HUES64 (cell line): ENCODE results near the gene FAM110C. TPM values are rescaled to one million over a fixed set of nuclear protein-coding genes. Genes with fewer than 3 reads are reported as not detected.
A peak's percentile ranks its signal among the peaks of the same experiment; 100 is the strongest.
"Not testable (repeated sequence)": the region's sequence is repeated elsewhere in the genome, so short reads cannot be mapped to it uniquely, and the experiment has no call there.

Experiments
- H3K27ac ChIP-seq: 2 replicates; pipeline ENCODE4 v1.7.0; 2013; ENCODE audit warnings: low read depth, low read length, inconsistent platforms
- H3K27me3 ChIP-seq: 2 replicates; pipeline ENCODE4 v1.6.1; 2013; ENCODE audit warnings: mild to moderate bottlenecking, low read length; ENCODE audit not compliant: insufficient read depth
- H3K36me3 ChIP-seq: 2 replicates; pipeline ENCODE4 v1.6.1; 2013; ENCODE audit warnings: mild to moderate bottlenecking, low read length; ENCODE audit not compliant: insufficient read depth
- H3K4me1 ChIP-seq: 2 replicates; pipeline ENCODE4 v1.6.1; 2013; ENCODE audit warnings: mild to moderate bottlenecking, low read length, moderate library complexity; ENCODE audit not compliant: insufficient read depth
- H3K4me3 ChIP-seq: 2 replicates; pipeline ENCODE4 v1.5.1; 2013; ENCODE audit warnings: mild to moderate bottlenecking, low read length, moderate library complexity
- H3K9ac ChIP-seq: 2 replicates; pipeline ENCODE4 v1.6.1; 2013; ENCODE audit warnings: mild to moderate bottlenecking, low read depth, low read length
- H3K9me3 ChIP-seq: 2 replicates; pipeline ENCODE4 v1.6.1; 2013; ENCODE audit warnings: low read depth, low read length; ENCODE audit not compliant: insufficient read depth
- WGBS: fragments of 150-250, 120-280 bp; methylation state at CpG from one replicate; pipeline ENCODE4 v1.1.7; 2013; ENCODE audit warnings: missing lambda C conversion rate; 5-methylcytosine and 5-hydroxymethylcytosine counted together
- polyA plus RNA-seq, 2 experiments: library from polyadenylated mRNA; stranded (reverse); fragments of 50-300 nt; gene quantifications; one replicate each; pipeline ENCODE4 v1.2.3, GENCODE V29; 2013

FAM110C gene
- polyA plus RNA-seq (2013, experiment 1 of 2): 3.5 TPM
- 2.7 TPM for polyA plus RNA-seq (2013, experiment 2 of 2)

GRCh38 chr2:46471-47345 lies at the start of gene FAM110C:
Gene FAM110C, minus strand, starts transcription at chr2:46505. Its CDS starts 120 bp downstream, at chr2:46385.
- H3K27me3 ChIP-seq: peaks cover 54% of the 10 kb centered on the region

GRCh38 chr2:92326-92725 lies 46.0 kb upstream of the FAM110C start:
- H3K4me1 ChIP-seq: no peaks in the 10 kb centered on the region
- H3K27me3 ChIP-seq: no peaks in the 10 kb centered on the region
- H3K9ac ChIP-seq: no peak overlapping the region
- no peak overlapping the region for H3K4me3 ChIP-seq
- H3K9me3 ChIP-seq: no peaks in the 10 kb centered on the region
- WGBS: 87% methylated on average over 3 of the region's 3 CpGs
- no peaks in the 10 kb centered on the region for H3K36me3 ChIP-seq
- H3K27ac ChIP-seq: no peak overlapping the region

More at GRCh38 chr2:46471-47345, at the start of gene FAM110C:
- H3K9me3 ChIP-seq: no peaks in the 10 kb centered on the region
- peaks cover 5% of the 10 kb centered on the region for H3K36me3 ChIP-seq
- WGBS: 2% methylated on average over 71 of the region's 75 CpGs
- 0 out of 2 replicates have a peak within 1 kb of the TSS, but pooled peaks have one; percentile 2 for H3K27ac ChIP-seq
- H3K4me1 ChIP-seq: peaks cover 9% of the 10 kb centered on the region; the same call in 1 of the 2 replicates
- peak within 1 kb of the TSS; percentile 77 for H3K4me3 ChIP-seq
- H3K9ac ChIP-seq: peak within 1 kb of the TSS; percentile 43

GRCh38 chr2:90645-91312 lies 44.5 kb upstream of the FAM110C start:
- WGBS: 97% methylated on average over 25 of the region's 25 CpGs
- Histone ChIP-seq H3K9ac (no peak overlapping the region), H3K4me3 (no peak overlapping the region), H3K27me3 (no peaks in the 10 kb centered on the region), H3K27ac (no peak overlapping the region), H3K4me1 (no peaks in the 10 kb centered on the region), H3K9me3 (no peaks in the 10 kb centered on the region), H3K36me3 (no peaks in the 10 kb centered on the region)

GRCh38 chr2:85761-86160 lies 39.5 kb upstream of the FAM110C start:
- Histone ChIP-seq H3K4me3 (no peak overlapping the region), H3K9ac (no peak overlapping the region), H3K27ac (no peak overlapping the region), H3K4me1 (peaks cover 13% of the 10 kb centered on the region), H3K9me3 (no peaks in the 10 kb centered on the region), H3K36me3 (no peaks in the 10 kb centered on the region), H3K27me3 (no peaks in the 10 kb centered on the region)
- 90% methylated on average over 4 of the region's 4 CpGs for WGBS

GRCh38 chr2:84121-84520 lies 37.8 kb upstream of the FAM110C start:
- Histone ChIP-seq H3K4me3 (no peak overlapping the region), H3K27me3 (no peaks in the 10 kb centered on the region), H3K4me1 (peaks cover 25% of the 10 kb centered on the region), H3K9ac (no peak overlapping the region), H3K36me3 (no peaks in the 10 kb centered on the region), H3K9me3 (no peaks in the 10 kb centered on the region), H3K27ac (no peak overlapping the region)
- 92% methylated on average over 2 of the region's 2 CpGs for WGBS

- no peaks in the 10 kb centered on the region for H3K36me3 ChIP-seq
- H3K9ac ChIP-seq: no peak overlapping the region
- peaks cover 25% of the 10 kb centered on the region for H3K4me1 ChIP-seq
- H3K27ac ChIP-seq: no peak overlapping the region
- H3K9me3 ChIP-seq: no peaks in the 10 kb centered on the region
- H3K4me3 ChIP-seq: no peak overlapping the region
- WGBS: 86% methylated on average over 9 of the region's 10 CpGs
- no peaks in the 10 kb centered on the region for H3K27me3 ChIP-seq
Observed at GRCh38 chr2:80971-81736, 34.8 kb upstream of the FAM110C start.

GRCh38 chr2:80378-80777 lies 34.1 kb upstream of the FAM110C start:
- H3K4me1 ChIP-seq: peaks cover 25% of the 10 kb centered on the region
- 50% methylated on average over 4 of the region's 4 CpGs for whole genome bisulfite sequencing
- H3K27ac ChIP-seq: no peak overlapping the region
- H3K9me3 ChIP-seq: no peaks in the 10 kb centered on the region
- no peak overlapping the region for H3K9ac ChIP-seq
- no peaks in the 10 kb centered on the region for H3K27me3 ChIP-seq
- H3K4me3 ChIP-seq: no peak overlapping the region
- no peaks in the 10 kb centered on the region for H3K36me3 ChIP-seq

GRCh38 chr2:71309-72035 lies 25.2 kb upstream of the FAM110C start:
- Histone ChIP-seq H3K4me1 (peaks cover 7% of the 10 kb centered on the region; the same call in 1 of the 2 replicates), H3K9ac (no peak overlapping the region), H3K27me3 (no peaks in the 10 kb centered on the region), H3K27ac (no peak overlapping the region), H3K4me3 (no peak overlapping the region), H3K36me3 (no peaks in the 10 kb centered on the region), H3K9me3 (no peaks in the 10 kb centered on the region)
- WGBS: 96% methylated on average over 4 of the region's 5 CpGs

GRCh38 chr2:69366-70344 lies 23.4 kb upstream of the FAM110C start:
- no peaks in the 10 kb centered on the region for H3K9me3 ChIP-seq
- no peaks in the 10 kb centered on the region for H3K36me3 ChIP-seq
- no peaks in the 10 kb centered on the region for H3K27me3 ChIP-seq
- peaks cover 21% of the 10 kb centered on the region for H3K4me1 ChIP-seq
- H3K9ac ChIP-seq: no peak overlapping the region
- WGBS: 81% methylated on average over 11 of the region's 12 CpGs
- H3K4me3 ChIP-seq: no peak overlapping the region
- no peak overlapping the region for H3K27ac ChIP-seq

GRCh38 chr2:68637-69036 lies 22.3 kb upstream of the FAM110C start:
- not testable (repeated sequence) for H3K27ac ChIP-seq, H3K36me3 ChIP-seq, H3K27me3 ChIP-seq, H3K9ac ChIP-seq, H3K9me3 ChIP-seq, H3K4me3 ChIP-seq
- H3K4me1 ChIP-seq: peaks cover 22% of the 10 kb centered on the region
- 86% methylated on average over 5 of the region's 5 CpGs for WGBS
